ENCODE measurements around the gene EEFSEC. TPM values are rescaled to one million over a fixed set of nuclear protein-coding genes. Genes with fewer than 3 reads are reported as not detected.

The EEFSEC gene
- total and polyA plus RNA-seq, 2 of the 8 experiments (the other 6 are each of a cell fraction or from before 2014, with no cell fraction given) = 13.1 to 19.8 TPM

DNA sequence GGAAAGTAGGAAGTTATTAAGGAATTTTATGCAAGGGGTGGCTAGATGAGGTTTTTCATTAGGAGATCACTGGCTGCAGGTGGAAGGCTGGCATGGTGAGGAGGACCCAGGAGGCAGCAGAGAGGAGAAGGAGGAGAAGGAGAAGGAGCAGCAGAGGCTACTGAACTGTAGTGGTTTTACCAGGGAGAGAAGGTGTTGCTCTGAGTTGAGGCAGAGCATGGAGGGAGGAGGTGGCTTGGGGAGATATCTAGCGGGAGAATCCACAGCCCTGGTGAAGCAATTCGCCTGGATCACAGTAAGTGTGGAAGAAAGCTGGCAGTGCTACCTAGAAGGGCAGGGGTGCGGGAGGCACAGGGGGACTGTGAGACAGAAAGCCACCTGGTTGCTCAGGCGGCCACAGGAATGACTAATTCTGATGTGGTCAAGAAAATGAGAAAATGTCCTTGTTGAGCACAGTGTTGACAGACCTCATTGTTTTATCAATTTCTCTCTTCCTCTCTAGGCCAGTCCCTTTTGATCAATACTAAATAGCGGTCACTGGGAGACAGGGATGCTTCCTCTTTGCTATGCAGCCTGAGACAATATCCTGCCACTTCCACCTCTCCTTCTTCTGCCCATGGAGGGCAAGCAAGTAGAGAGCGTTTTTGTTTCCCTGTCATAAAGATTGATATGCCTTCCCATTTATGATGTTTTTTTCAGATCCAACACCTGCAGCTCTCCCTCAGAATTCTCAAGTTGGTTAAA is 94.6 kb downstream of the EEFSEC start:
- Histone ChIP-seq H3K4ac (replicated peaks; ENCODE audit: insufficient read length, low read depth, low read length) (no peak overlapping the region), H3K9me3 (ENCODE audit: insufficient read depth in 2 of 2, low read depth in 1 of 2, low read length in 1 of 2) (no peaks in the 10 kb centered on the region), H2BK120ac (replicated peaks; ENCODE audit: low read depth, low read length) (no peak overlapping the region), H3K4me3 (ENCODE audit: extremely low read depth in 1 of 4, insufficient read depth in 2 of 4, low read depth in 3 of 4, low read length in 4 of 4) (no peak overlapping the region), H3K79me1 (ENCODE audit: low read depth, low read length) (no peaks in the 10 kb centered on the region), H3K18ac (ENCODE audit: extremely low read depth, low read length) (no peak overlapping the region), H2AFZ (ENCODE audit: low read length) (no peak overlapping the region), H2BK20ac (ENCODE audit: low read length) (no peak overlapping the region), H2AK5ac (ENCODE audit: low read depth, low read length) (no peak overlapping the region), H3K27me3 (replicated peaks in 1 of 4; ENCODE audit: control insufficient read depth in 3 of 4, extremely low read depth in 1 of 4, insufficient read depth in 3 of 4, low read length in 3 of 4) (no peaks in the 10 kb centered on the region), H2BK5ac (ENCODE audit: low read depth, low read length) (no peak overlapping the region), H2BK15ac (ENCODE audit: low read length) (no peak overlapping the region), H4K20me1 (replicated peaks in 1 of 2; ENCODE audit: control insufficient read depth in 1 of 2, insufficient read depth in 2 of 2, low read length in 2 of 2) (no peaks in the 10 kb centered on the region), H2BK12ac (ENCODE audit: low read depth, low read length) (no peak overlapping the region), H4K5ac (ENCODE audit: insufficient read length, low read depth, low read length) (no peak overlapping the region), H3K4me2 (ENCODE audit: insufficient read depth in 1 of 2, low read depth in 2 of 2, low read length in 2 of 2) (no peak overlapping the region), H4K8ac (ENCODE audit: extremely low read depth, insufficient read depth, low read length) (no peak overlapping the region), H3K14ac (ENCODE audit: insufficient read length) (no peak overlapping the region), H3K23me2 (ENCODE audit: low read depth, low read length) (no peaks in the 10 kb centered on the region), H3K27ac (ENCODE audit: low read depth, low read length) (no peak overlapping the region), H3K79me2 (ENCODE audit: control insufficient read depth in 1 of 2, insufficient read depth in 2 of 2, low read length in 2 of 2) (no peaks in the 10 kb centered on the region), H3K36me3 (ENCODE audit: control insufficient read depth in 2 of 4, insufficient read depth in 4 of 4, low read length in 3 of 4) (no peaks in the 10 kb centered on the region), H3K4me1 (replicated peaks in 1 of 4; ENCODE audit: control insufficient read depth in 3 of 4, insufficient read depth in 4 of 4, low read length in 3 of 4) (0 out of 7 replicates have a peak, but pooled peaks cover 0 to 5% (median 0%) of the 10 kb centered on the region in 4 experiments), H3K23ac (ENCODE audit: insufficient read length) (no peak overlapping the region), H3K56ac (replicated peaks; ENCODE audit: insufficient read length, low read depth, low read length) (no peak overlapping the region), H3K9ac (replicated peaks in 1 of 4; ENCODE audit: extremely low read depth in 1 of 4, low read depth in 3 of 4, low read length in 3 of 4) (no peak overlapping the region), H4K91ac (replicated peaks; ENCODE audit: insufficient read length, low read length) (no peak overlapping the region)
- DNase-seq (ENCODE audit: low read depth in 1 of 2, low spot score in 2 of 2) (no peak), FAIRE-seq (no peak)
- CTCF ChIA-PET (ENCODE audit: partially characterized antibody) = interaction anchor here (1.4 to 3.3 kb wide), 3 partner anchors 8 to 74 kb away, joined by 3 to 11 read pairs (median 10); no protein-coding TSS in a partner anchor
- 85% methylated on average over 6 of the region's 6 CpGs; no CpG with 5 or more reads in 1 of the 2 experiments for WGBS, 2 experiments (ENCODE audit: extremely low coverage in 1 of 2, insufficient coverage in 1 of 2, insufficient read length in 1 of 2, insufficient replicate concordance in 2 of 2, low coverage in 1 of 2, low lambda C conversion rate in 2 of 2, missing lambda C conversion rate in 1 of 2)
- POLR2A ChIA-PET (ENCODE audit: partially characterized antibody) = interaction anchor here (0.7 kb wide), 1 partner anchor 10 kb away, joined by 3 read pairs; no protein-coding TSS in a partner anchor
- TF ChIP-seq CREB1 (IDR thresholded peaks at IDR 0.05) = no peak
- TF ChIP-seq, protein P1, sequence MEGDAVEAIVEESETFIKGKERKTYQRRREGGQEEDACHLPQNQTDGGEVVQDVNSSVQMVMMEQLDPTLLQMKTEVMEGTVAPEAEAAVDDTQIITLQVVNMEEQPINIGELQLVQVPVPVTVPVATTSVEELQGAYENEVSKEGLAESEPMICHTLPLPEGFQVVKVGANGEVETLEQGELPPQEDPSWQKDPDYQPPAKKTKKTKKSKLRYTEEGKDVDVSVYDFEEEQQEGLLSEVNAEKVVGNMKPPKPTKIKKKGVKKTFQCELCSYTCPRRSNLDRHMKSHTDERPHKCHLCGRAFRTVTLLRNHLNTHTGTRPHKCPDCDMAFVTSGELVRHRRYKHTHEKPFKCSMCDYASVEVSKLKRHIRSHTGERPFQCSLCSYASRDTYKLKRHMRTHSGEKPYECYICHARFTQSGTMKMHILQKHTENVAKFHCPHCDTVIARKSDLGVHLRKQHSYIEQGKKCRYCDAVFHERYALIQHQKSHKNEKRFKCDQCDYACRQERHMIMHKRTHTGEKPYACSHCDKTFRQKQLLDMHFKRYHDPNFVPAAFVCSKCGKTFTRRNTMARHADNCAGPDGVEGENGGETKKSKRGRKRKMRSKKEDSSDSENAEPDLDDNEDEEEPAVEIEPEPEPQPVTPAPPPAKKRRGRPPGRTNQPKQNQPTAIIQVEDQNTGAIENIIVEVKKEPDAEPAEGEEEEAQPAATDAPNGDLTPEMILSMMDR (IDR thresholded peaks at IDR 0.05; ENCODE audit: control extremely low read depth in 1 of 3, insufficient read depth in 1 of 3, low read depth in 1 of 3, low read length in 3 of 3) = no peak
- no peak for TF ChIP-seq SP2 (IDR thresholded peaks at IDR 0.05; ENCODE audit: low read length)
- no peak for TF ChIP-seq KDM4A (IDR thresholded peaks at IDR 0.05; ENCODE audit: low read depth, low read length, severe bottlenecking)
- no peak for TF ChIP-seq YY1 (IDR thresholded peaks at IDR 0.05; ENCODE audit: low read depth, low read length)
- no peak for TF ChIP-seq E2F6 (IDR thresholded peaks at IDR 0.05)
- no peak for TF ChIP-seq TAF1 (IDR thresholded peaks at IDR 0.05; ENCODE audit: low read depth, low read length)
- TF ChIP-seq CTBP2 (IDR thresholded peaks at IDR 0.05; ENCODE audit: borderline replicate concordance, insufficient read depth, insufficient read length, low read length) = no peak
- TF ChIP-seq JUN (IDR thresholded peaks at IDR 0.05; ENCODE audit: low read depth, low read length) = no peak
